Activated T-helper 17 cell treated with anti-CD3 and anti-CD28 coated beads, Interleukin-2, amount 50 U/mL, for 72 hours (primary cell): ENCODE results near the gene UBE2H. TPM values are rescaled to one million over a fixed set of nuclear protein-coding genes. Genes with fewer than 3 reads are reported as not detected.
A peak's percentile ranks its signal among the peaks of the same experiment; 100 is the strongest.
"Not testable (repeated sequence)": the region's sequence is repeated elsewhere in the genome, so short reads cannot be mapped to it uniquely, and the experiment has no call there.

ENCODE experiments used
- ATAC-seq: fragments of 150-1000 bp; cut with Tn5 transposase; replicated peaks from 2 replicates; pipeline ENCODE4 v1.10.0; 2021; ENCODE audit warnings: mild to moderate bottlenecking, moderate library complexity
- H3K27ac Mint-ChIP-seq: one replicate; pipeline ENCODE4 v1.8.0; 2022; ENCODE audit warnings: mixed read lengths
- H3K27me3 Mint-ChIP-seq: one replicate; pipeline ENCODE4 v1.8.0; 2022; ENCODE audit warnings: mixed read lengths
- H3K36me3 Mint-ChIP-seq: one replicate; pipeline ENCODE4 v1.8.0; 2022; ENCODE audit warnings: low read depth, mild to moderate bottlenecking, mixed read lengths
- H3K4me1 Mint-ChIP-seq: one replicate; pipeline ENCODE4 v1.8.0; 2022; ENCODE audit warnings: mixed read lengths
- H3K4me3 Mint-ChIP-seq: one replicate; pipeline ENCODE4 v1.8.0; 2022; ENCODE audit warnings: mild to moderate bottlenecking, mixed read lengths
- H3K9me3 Mint-ChIP-seq: one replicate; pipeline ENCODE4 v1.8.0; 2022; ENCODE audit warnings: mixed read lengths
- total RNA-seq, 2 donors: library from RNA; stranded (reverse); gene quantifications; one replicate each; pipeline ENCODE4 v1.2.3, GENCODE V29; 2022

UBE2H gene
- total RNA-seq, 2 donors from 2014 or later: 27.8 to 54.0 TPM

DNA sequence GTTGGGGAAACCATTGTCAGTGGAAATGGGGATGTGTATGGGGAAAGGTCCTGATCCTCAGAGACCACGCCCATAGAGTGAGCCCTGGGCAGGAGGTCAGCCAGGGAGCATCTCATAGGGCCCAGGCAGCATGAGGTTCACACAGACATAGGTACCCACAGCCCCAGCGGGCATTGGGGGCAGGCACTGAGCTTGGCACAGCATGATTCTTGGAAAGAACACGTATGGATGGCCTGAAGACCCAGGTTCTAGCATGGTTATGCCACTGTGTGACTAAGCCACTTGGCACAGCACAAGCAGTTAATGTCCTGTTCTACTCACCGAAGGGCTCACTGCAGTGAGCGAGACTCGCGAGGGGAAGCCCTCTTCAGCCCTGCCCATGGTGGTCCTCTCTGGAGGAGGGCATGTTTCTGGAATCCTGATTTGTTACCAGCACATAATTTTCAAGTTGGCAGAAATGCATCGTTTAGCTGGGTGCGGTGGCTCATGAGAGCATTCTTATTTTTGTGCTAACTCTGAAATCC is 125.2 kb downstream of the UBE2H start:
- H3K27me3 Mint-ChIP-seq: no peaks in the 10 kb centered on the region
- H3K4me3 Mint-ChIP-seq: no peak overlapping the region
- H3K9me3 Mint-ChIP-seq: no peaks in the 10 kb centered on the region
- peaks cover 9% of the 10 kb centered on the region for H3K4me1 Mint-ChIP-seq
- peaks cover 10% of the 10 kb centered on the region for H3K36me3 Mint-ChIP-seq
- H3K27ac Mint-ChIP-seq: no peak overlapping the region
- ATAC-seq: no peak

- not testable (repeated sequence) for H3K27ac Mint-ChIP-seq, ATAC-seq, H3K36me3 Mint-ChIP-seq, H3K4me3 Mint-ChIP-seq, H3K27me3 Mint-ChIP-seq, H3K4me1 Mint-ChIP-seq, H3K9me3 Mint-ChIP-seq
Observed at GRCh38 chr7:129826895-129827294, 125.9 kb downstream of the UBE2H start.

DNA sequence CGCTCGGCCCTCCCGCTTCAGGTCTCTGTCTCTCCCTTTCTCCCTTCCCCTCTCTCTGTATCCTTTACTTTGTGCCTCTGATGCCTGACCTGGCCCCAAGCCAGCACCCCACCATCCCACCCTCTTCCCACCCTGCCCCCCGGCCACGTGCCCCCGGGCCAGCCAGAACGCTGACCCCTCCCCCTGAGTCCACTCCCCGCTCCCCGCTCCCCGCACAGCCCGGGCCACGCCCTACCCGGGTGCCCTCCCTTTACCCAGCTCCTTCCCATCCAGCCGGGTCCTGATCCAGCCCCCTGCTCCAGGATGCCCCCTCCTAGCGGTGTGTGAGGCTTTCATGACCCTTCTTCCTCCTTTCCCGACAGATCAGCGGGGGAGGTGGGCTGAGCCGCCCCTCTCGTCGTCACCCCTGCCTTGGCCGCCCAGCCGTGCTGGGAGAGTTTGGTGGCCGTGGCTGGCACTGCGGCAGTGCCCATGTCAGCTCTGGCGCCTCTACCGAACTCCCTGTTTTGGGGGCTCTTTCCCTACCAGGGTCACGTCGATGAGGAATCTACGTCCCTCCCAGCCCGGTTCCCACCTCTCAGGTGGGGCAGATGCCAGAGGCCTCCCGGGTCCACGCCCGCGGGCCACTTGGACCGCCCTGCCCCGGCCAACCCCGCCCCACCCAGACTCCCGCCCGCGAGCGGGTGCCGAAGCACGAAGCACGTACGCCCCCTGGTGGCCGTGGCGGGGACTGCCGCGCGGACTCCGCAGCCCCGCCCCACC is 127.4 kb downstream of the UBE2H start:
- Mint-ChIP-seq H3K4me1 (peaks cover 9% of the 10 kb centered on the region), H3K27me3 (no peaks in the 10 kb centered on the region), H3K4me3 (peak overlapping the region; percentile 92), H3K27ac (peak overlapping the region; percentile 90), H3K36me3 (peaks cover 4% of the 10 kb centered on the region), H3K9me3 (no peaks in the 10 kb centered on the region)
- ATAC-seq: peak; percentile 79

- ATAC-seq: peak; percentile 47
- no peaks in the 10 kb centered on the region for H3K27me3 Mint-ChIP-seq
- peak overlapping the region; percentile 90 for H3K27ac Mint-ChIP-seq
- peak overlapping the region; percentile 92 for H3K4me3 Mint-ChIP-seq
- H3K36me3 Mint-ChIP-seq: peaks cover 4% of the 10 kb centered on the region
- H3K4me1 Mint-ChIP-seq: peaks cover 1% of the 10 kb centered on the region
- no peaks in the 10 kb centered on the region for H3K9me3 Mint-ChIP-seq
Observed at GRCh38 chr7:129824291-129825208, 128.2 kb downstream of the UBE2H start.

- H3K4me3 Mint-ChIP-seq, H3K36me3 Mint-ChIP-seq, ATAC-seq, H3K27me3 Mint-ChIP-seq, H3K27ac Mint-ChIP-seq, H3K9me3 Mint-ChIP-seq, H3K4me1 Mint-ChIP-seq: not testable (repeated sequence)
Observed at GRCh38 chr7:129823143-129823542, 129.6 kb downstream of the UBE2H start.

GRCh38 chr7:129821476-129821875 is 131.3 kb downstream of the UBE2H start:
- peaks cover 10% of the 10 kb centered on the region for H3K9me3 Mint-ChIP-seq
- ATAC-seq: no peak
- no peaks in the 10 kb centered on the region for H3K27me3 Mint-ChIP-seq
- peaks cover 4% of the 10 kb centered on the region for H3K36me3 Mint-ChIP-seq
- no peak overlapping the region for H3K27ac Mint-ChIP-seq
- H3K4me1 Mint-ChIP-seq: no peaks in the 10 kb centered on the region
- H3K4me3 Mint-ChIP-seq: no peak overlapping the region

DNA sequence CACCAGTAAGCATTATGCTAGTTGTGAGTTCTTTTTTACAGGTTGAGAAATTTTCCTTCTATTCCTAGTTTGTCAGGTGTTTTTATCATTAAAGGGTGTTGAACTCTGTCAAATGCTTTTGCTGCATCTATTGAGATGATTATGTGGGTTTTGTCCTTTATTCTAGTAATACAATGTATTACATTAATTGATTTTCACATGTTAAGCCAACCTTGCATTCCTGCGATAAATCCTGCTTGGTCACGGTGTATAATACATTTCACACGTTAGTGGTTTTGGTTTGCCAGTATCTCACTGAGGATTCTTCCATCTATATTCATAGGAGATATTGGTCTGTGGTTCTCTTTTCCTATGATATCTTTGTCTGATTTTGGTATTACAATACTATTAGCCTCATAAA is 136.0 kb downstream of the UBE2H start:
- Mint-ChIP-seq H3K9me3 (peaks cover 10% of the 10 kb centered on the region), H3K27ac (no peak overlapping the region), H3K4me1 (no peaks in the 10 kb centered on the region), H3K4me3 (no peak overlapping the region), H3K36me3 (no peaks in the 10 kb centered on the region), H3K27me3 (peaks cover 6% of the 10 kb centered on the region)
- ATAC-seq: no peak

- no peak overlapping the region for H3K4me3 Mint-ChIP-seq
- peaks cover 6% of the 10 kb centered on the region for H3K27me3 Mint-ChIP-seq
- no peaks in the 10 kb centered on the region for H3K36me3 Mint-ChIP-seq
- H3K27ac Mint-ChIP-seq: no peak overlapping the region
- H3K4me1 Mint-ChIP-seq: no peaks in the 10 kb centered on the region
- no peaks in the 10 kb centered on the region for H3K9me3 Mint-ChIP-seq
- no peak for ATAC-seq
Observed at GRCh38 chr7:129807863-129808262, 144.9 kb downstream of the UBE2H start.

GRCh38 chr7:129804890-129805719 is 147.7 kb downstream of the UBE2H start:
- Mint-ChIP-seq H3K4me1 (no peaks in the 10 kb centered on the region), H3K4me3 (no peak overlapping the region), H3K36me3 (no peaks in the 10 kb centered on the region), H3K27ac (no peak overlapping the region), H3K27me3 (no peaks in the 10 kb centered on the region), H3K9me3 (no peaks in the 10 kb centered on the region)
- ATAC-seq: no peak

GRCh38 chr7:129804111-129804889 is 148.5 kb downstream of the UBE2H start:
- Mint-ChIP-seq H3K27ac (no peak overlapping the region), H3K4me1 (no peaks in the 10 kb centered on the region), H3K4me3 (no peak overlapping the region), H3K9me3 (no peaks in the 10 kb centered on the region), H3K27me3 (no peaks in the 10 kb centered on the region), H3K36me3 (no peaks in the 10 kb centered on the region)
- no peak for ATAC-seq

DNA sequence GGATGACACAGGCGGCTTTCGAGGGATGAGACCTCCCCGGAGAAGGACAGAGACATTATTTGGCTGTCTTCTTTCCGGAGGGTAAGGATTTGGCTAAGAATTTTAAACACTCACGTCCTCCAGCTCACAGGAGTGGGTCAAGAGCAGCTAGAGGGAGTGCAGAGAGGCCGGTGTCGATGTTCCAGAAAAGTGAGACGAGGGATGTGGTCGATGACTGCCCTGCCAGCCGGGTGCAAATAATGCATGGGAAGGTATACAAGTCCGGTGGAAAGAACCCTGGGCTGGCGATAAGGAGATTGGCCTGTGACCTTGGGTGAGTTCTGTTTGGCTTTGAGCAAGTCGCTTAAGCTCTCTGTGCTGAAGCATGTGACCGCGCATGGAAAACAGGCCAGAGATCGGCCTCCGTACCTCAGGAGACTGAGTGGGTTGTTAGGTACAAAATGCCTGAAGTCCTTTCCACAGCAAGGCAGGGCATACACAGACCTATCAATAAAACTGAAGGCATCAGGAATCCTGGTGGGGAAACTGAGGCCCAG is 149.1 kb downstream of the UBE2H start:
- H3K4me1 Mint-ChIP-seq: no peaks in the 10 kb centered on the region
- no peak for ATAC-seq
- H3K4me3 Mint-ChIP-seq: no peak overlapping the region
- H3K36me3 Mint-ChIP-seq: no peaks in the 10 kb centered on the region
- H3K27ac Mint-ChIP-seq: no peak overlapping the region
- no peaks in the 10 kb centered on the region for H3K27me3 Mint-ChIP-seq
- H3K9me3 Mint-ChIP-seq: no peaks in the 10 kb centered on the region

DNA sequence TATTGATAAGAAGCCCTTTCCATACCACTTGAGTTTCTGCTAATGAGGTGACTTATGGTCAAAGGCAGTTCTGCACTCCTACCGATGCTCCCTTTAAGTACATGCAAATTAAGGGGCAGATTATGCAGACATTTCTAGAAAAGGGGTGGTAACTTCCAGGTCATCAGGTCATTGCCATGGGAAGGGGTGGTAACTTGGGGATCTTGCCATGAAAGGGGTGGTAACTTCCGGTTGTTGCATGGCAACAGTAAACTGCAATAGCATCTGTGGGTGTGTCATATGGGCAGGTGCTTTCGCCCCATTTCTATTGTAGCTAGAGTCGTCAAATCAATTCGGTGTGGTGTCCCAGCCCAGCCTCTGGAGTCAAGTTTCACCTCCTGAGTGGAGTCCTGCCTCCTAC is 150.9 kb downstream of the UBE2H start:
- ATAC-seq: no peak
- no peak overlapping the region for H3K4me3 Mint-ChIP-seq

DNA sequence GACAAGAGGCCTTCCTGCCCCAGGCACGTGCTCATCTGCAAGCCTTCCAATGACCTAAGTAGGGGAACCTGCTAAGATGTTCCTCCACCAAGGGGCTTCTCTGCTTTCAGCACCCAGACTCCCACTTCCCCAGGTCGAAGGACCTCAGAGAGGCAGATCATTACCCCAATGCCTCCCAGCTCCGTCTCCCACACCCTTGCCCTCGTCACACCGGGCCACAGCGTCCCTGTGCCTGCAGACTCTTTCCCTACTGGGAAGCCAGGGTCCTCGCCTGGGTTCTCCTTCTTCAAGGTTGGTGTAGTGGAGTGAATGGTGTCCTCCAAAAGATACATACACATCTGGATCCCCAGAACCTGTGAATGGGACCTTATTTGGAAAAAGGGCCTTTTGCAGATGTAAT is 151.9 kb downstream of the UBE2H start:
- Mint-ChIP-seq H3K27ac (no peak overlapping the region), H3K9me3 (no peaks in the 10 kb centered on the region), H3K36me3 (no peaks in the 10 kb centered on the region), H3K4me1 (no peaks in the 10 kb centered on the region), H3K27me3 (no peaks in the 10 kb centered on the region), H3K4me3 (no peak overlapping the region)
- ATAC-seq: no peak

More for the DNA sequence above, 150.9 kb downstream of the UBE2H start:
- Mint-ChIP-seq H3K27me3 (no peaks in the 10 kb centered on the region), H3K27ac (no peak overlapping the region), H3K9me3 (no peaks in the 10 kb centered on the region), H3K4me1 (no peaks in the 10 kb centered on the region), H3K36me3 (no peaks in the 10 kb centered on the region)
